Astrocyte (in vitro differentiated cells and primary cell): ENCODE measurements around the gene DDR1.

ENCODE experiments used
- EZH2 ChIP-seq: IDR thresholded peaks from 2 replicates; pipeline ENCODE4 v1.6.1; 2012; ENCODE audit warnings: mild to moderate bottlenecking, low read length, inconsistent platforms; ENCODE audit not compliant: insufficient read depth
- TF ChIP-seq, protein P1 (sequence below): IDR thresholded peaks from 2 replicates; pipeline ENCODE4 v1.5.1; 2011; ENCODE audit warnings: low read depth, mild to moderate bottlenecking, inconsistent platforms, low read length, moderate library complexity; ENCODE audit not compliant: insufficient read depth

DNA sequence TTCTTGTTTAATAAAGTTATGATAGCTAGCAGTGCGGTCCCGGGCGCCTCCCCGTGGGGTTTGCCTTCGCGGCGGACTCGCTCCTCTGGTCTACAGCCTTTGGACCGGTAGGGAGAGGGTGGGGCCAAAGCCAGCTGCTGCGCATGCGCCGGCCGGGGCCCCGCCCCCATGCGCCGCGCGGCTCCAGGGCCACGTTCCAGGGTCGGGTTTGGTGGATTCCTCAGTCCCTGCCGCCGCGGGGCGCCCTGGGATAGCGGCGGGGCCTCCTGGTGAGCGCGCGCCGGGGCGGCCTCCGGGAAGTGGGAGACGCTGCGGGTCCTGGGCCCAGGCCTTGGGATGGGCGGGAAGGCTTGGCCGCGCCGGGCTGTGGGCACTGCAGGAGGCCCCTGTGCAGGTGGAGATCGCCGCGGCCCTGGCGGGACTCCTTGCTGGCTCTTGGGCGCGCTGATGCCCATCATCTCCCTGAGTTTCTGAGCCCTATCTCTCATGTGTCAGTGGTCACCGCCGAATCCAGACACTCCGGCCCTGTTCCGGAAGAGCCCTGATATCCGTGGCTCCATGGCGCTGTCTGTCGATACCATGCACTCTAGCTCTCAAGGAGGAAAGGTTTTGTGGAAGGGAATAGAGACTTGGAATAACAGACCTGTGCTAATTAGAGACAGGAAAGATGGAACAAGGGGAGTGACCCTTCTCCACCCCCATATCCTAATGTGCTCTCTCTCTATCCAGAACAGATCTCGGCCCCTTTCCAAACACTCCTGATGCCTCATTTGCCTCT is 29.9 kb downstream of the DDR1 start, which contains the start of gene VARS2:
- TF ChIP-seq, protein P1, sequence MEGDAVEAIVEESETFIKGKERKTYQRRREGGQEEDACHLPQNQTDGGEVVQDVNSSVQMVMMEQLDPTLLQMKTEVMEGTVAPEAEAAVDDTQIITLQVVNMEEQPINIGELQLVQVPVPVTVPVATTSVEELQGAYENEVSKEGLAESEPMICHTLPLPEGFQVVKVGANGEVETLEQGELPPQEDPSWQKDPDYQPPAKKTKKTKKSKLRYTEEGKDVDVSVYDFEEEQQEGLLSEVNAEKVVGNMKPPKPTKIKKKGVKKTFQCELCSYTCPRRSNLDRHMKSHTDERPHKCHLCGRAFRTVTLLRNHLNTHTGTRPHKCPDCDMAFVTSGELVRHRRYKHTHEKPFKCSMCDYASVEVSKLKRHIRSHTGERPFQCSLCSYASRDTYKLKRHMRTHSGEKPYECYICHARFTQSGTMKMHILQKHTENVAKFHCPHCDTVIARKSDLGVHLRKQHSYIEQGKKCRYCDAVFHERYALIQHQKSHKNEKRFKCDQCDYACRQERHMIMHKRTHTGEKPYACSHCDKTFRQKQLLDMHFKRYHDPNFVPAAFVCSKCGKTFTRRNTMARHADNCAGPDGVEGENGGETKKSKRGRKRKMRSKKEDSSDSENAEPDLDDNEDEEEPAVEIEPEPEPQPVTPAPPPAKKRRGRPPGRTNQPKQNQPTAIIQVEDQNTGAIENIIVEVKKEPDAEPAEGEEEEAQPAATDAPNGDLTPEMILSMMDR: no peak
- TF ChIP-seq EZH2: no peak
